ENCODE data around the gene CALCB. TPM values are rescaled to one million over a fixed set of nuclear protein-coding genes. Genes with fewer than 3 reads are reported as not detected.

The CALCB gene
- total and polyA plus RNA-seq, 4 donors = 0.02 to 1.2 (median 0.39) TPM

- Histone ChIP-seq H3K9ac (ENCODE audit: low read depth in 1 of 2, low read length in 2 of 2) (no peak overlapping the region), H3K9me3 (ENCODE audit: control insufficient read depth in 4 of 4, low read length in 3 of 4) (no peaks in the 10 kb centered on the region), H3K36me3 (ENCODE audit: control insufficient read depth in 4 of 4, insufficient read depth in 3 of 4, low read depth in 1 of 4, low read length in 3 of 4) (no peaks in the 10 kb centered on the region), H3K27me3 (ENCODE audit: control insufficient read depth in 4 of 4, insufficient read depth in 4 of 4, low read length in 3 of 4) (peaks cover 0 to 3% (median 0%) of the 10 kb centered on the region in 4 donors), H3K27ac (ENCODE audit: low read depth in 1 of 2, low read length in 2 of 2) (no peak overlapping the region), H3K4me3 (ENCODE audit: low read depth in 1 of 3, low read length in 3 of 3) (no peak overlapping the region), H3K4me1 (ENCODE audit: control insufficient read depth in 4 of 4, insufficient read depth in 4 of 4, low read length in 3 of 4) (peaks cover 0 to 3% (median 1%) of the 10 kb centered on the region in 4 donors)
- no peak for DNase-seq (ENCODE audit: low spot score)
- 82% methylated on average over 4 of the region's 4 CpGs for WGBS
- no peak for TF ChIP-seq SP1 (IDR thresholded peaks at IDR 0.05)
- no peak for TF ChIP-seq ZBTB33 (IDR thresholded peaks at IDR 0.05)
- no peak for TF ChIP-seq RAD21 (IDR thresholded peaks at IDR 0.05)
- TF ChIP-seq REST (IDR thresholded peaks at IDR 0.05) = no peak
- TF ChIP-seq GABPA (IDR thresholded peaks at IDR 0.05 in 1 of 2, conservative IDR thresholded peaks at IDR 0.05 in 1 of 2) = no peak
Observed at GRCh38 chr11:15119352-15119751, 46.0 kb downstream of the CALCB start.

- 86% methylated on average over 1 of the region's 1 CpG for WGBS
- H3K4me3 ChIP-seq (ENCODE audit: low read depth in 1 of 3, low read length in 3 of 3) = no peak overlapping the region
- H3K27ac ChIP-seq (ENCODE audit: low read depth in 1 of 2, low read length in 2 of 2) = no peak overlapping the region
- TF ChIP-seq REST (IDR thresholded peaks at IDR 0.05) = no peak
- TF ChIP-seq SP1 (IDR thresholded peaks at IDR 0.05) = no peak
- no peak for TF ChIP-seq YY1 (IDR thresholded peaks at IDR 0.05)
- no peak for TF ChIP-seq EGR1 (IDR thresholded peaks at IDR 0.05; ENCODE audit: low read depth in 2 of 2)
- no peak for TF ChIP-seq CTCF (IDR thresholded peaks at IDR 0.05; ENCODE audit: low read depth, low read length, missing input control)
- peaks cover 0 to 3% (median 0%) of the 10 kb centered on the region in 4 donors for H3K27me3 ChIP-seq (ENCODE audit: control insufficient read depth in 4 of 4, insufficient read depth in 4 of 4, low read length in 3 of 4)
- peaks cover 0 to 2% (median 0%) of the 10 kb centered on the region in 4 donors for H3K4me1 ChIP-seq (ENCODE audit: control insufficient read depth in 4 of 4, insufficient read depth in 4 of 4, low read length in 3 of 4)
- no peak for DNase-seq (ENCODE audit: low spot score)
- H3K36me3 ChIP-seq (ENCODE audit: control insufficient read depth in 4 of 4, insufficient read depth in 3 of 4, low read depth in 1 of 4, low read length in 3 of 4) = no peaks in the 10 kb centered on the region
- no peaks in the 10 kb centered on the region for H3K9me3 ChIP-seq (ENCODE audit: control insufficient read depth in 4 of 4, low read length in 3 of 4)
- H3K9ac ChIP-seq (ENCODE audit: low read depth in 1 of 2, low read length in 2 of 2) = no peak overlapping the region
Observed at GRCh38 chr11:15119826-15120225, 46.4 kb downstream of the CALCB start.

Measured in liver (tissue), 9 donors.